A172 (cell line): ENCODE results near the gene POU2AF2. TPM values are rescaled to one million over a fixed set of nuclear protein-coding genes. Genes with fewer than 3 reads are reported as not detected.
"Not testable (repeated sequence)": the region's sequence is repeated elsewhere in the genome, so short reads cannot be mapped to it uniquely, and the experiment has no call there.

Source experiments
- DNase-seq: peaks from one replicate; pipeline ENCODE4 v3.0.0-alpha.2; 2015; ENCODE audit warnings: low spot score
- total RNA-seq: library from RNA; depleted of rRNA; stranded (reverse); fragments of >200 nt; shearing (Covaris generic); gene quantifications from 2 replicates; pipeline ENCODE4 v1.2.3, GENCODE V29; 2014

Gene POU2AF2
- total RNA-seq, 1 experiment from 2014 or later: not detected

DNA sequence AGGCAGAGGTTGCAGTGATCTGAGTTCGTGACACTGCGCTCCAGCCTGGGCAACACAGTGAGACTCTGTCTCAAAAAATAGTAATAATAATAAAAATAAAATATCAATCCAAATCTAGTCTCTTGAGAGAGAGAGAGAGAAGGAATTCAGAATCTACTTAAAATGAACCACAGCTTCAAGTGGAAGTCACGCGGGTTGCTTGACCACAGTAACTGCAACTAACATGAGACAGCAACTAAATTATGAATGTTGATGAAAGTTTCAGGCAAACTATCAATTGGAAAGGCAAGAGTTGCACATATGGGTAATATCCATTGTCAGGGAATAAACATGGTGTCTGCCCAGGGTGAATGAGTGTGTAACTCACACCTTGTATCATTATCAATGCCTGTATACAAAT lies 12.5 kb downstream of the POU2AF2 start:
- no peak for DNase-seq

DNA sequence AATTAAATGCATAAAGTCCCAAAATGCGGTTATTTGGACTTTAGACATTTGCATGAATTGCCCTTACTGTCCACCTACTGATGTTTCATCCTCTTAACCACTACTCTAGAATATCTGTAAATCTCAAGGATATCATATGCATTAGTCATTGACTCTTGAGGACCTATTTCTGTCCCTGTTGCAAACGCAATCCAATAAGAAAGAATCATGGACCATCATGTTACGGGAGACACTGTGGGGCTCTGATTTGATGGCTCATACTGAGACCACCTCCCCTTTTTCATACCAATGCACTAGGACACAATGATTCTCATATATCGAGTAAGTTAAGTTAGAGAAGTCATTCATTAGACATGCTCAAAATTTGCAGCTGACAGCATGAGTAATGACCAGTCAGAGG lies 14.4 kb downstream of the POU2AF2 start:
- DNase-seq: no peak

DNA sequence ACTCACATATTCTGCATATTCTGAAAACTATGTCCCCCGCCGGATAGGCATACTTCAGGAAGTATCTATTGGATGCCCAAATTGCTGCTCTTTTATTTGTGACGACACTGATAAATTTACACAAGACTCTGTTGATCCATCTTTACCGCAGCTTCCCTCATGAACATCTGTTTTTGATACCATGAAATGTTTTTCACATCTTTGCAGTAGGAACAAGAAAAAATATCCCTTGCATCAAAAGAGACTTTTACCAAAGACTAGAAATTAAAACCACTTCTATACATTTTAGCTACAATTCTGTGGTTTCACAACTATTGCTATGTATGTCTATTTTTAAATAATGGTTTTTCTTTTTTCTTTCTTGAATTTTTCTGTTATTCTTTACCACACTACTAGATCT lies 15.3 kb downstream of the POU2AF2 start:
- no peak for DNase-seq

DNA sequence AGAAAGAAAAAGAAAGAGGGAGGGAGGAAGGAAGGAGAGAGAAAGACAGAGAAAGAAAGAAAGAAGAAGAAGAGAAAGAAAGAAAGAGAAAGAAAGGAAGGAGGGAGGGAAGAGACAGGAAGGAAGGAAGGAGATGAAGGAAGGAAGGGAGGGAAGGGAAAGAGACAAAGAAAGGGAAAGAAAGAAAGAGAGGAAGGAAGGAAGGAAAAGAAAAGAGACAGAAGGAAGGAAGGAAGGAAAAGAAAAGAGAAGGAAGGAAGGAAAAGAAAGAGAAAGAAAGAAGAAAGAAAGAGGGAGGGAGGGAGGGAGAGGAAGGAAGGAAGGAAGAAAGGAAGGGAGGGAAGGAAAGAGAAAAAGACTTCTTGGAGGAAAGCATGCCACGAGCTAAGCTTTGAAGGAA lies 19.1 kb downstream of the POU2AF2 start:
- DNase-seq: no peak

DNA sequence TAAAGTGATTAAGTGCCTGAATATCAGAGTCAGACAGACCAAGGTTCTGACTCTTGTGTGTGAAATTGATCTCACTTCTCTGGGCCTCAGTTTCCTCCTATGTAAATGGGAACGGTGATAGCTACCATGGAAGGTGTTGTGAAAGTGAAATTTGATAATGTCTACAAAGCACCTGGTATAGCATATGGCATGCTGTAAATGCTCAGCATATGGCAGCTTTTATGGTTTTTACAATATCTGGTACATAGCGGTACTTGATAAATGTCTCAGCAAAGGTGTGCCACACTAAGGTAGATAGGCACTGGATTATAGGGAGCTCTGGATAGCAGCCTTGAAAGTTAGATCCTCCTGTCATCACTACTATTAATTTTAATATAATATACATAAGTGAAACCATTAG lies 19.9 kb downstream of the POU2AF2 start:
- DNase-seq: no peak

DNA sequence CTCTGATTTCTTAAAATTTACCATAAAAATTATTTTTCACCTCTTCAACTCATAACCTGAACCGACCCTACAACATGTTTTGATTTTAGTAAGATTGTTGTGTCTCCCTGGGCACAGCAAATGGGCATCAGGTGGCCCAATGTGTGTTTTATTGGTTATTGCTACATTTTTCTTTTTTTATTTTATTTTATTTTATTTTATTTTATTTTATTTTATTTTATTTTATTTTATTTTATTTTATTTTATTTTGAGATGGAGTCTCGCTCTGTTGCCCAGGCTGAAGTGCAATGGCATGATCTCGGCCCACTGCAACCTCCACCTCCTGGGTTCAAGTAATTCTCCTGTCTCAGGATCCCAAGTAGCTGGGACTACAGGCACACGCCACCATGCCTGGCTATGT lies 22.8 kb downstream of the POU2AF2 start:
- DNase-seq: not testable (repeated sequence)

DNA sequence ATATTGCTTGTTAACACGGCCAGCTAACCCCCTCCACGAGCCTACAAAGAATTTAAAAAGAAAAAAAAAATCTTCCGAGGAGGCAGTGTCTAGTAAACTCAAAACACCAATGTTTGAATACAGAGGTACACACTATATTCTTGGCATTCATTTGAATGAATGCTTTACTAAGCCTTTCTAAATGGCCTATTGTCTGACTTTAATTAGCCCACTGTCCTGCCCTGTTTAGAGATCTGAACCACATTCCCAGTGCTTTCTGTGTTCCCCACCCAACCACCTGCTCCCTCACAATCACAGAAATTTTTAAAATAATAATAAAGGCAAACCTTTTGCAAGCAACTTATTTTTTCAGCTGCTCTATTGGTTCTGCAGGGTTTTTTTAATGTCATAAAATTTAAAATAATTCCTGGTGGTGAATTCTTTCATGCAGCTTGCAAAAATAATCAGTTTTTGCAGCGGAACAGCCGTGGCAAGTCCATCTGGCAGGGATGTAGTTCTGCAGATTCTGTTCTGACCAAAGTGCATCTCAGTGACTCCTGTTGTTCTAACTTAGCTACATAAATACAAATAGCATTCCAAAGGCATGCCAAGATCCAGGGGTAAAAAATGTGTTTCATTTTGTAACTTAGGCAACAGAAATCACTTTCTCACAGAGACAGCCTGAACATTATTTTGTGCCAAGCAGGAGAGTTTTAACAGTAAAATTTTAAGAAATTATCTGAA lies 23.8 kb downstream of the POU2AF2 start:
- no peak for DNase-seq

DNA sequence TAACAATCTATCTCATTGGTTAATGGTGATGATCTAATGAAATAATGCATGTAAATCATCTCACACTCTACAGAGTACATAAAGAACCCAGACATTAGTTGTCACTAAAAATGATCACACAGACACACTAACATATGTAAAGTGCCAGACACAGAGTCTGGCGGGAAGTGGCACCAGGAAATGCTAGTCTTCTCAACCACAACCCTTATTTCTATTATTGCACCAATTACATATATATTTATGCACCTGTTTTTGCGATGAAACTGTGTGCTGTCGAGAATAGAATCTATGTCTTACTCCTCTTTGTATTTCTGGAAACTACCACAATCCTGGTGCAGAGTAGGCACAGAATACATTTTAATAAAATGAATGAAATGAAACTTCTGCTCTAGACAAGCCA lies 26.9 kb downstream of the POU2AF2 start:
- no peak for DNase-seq

DNA sequence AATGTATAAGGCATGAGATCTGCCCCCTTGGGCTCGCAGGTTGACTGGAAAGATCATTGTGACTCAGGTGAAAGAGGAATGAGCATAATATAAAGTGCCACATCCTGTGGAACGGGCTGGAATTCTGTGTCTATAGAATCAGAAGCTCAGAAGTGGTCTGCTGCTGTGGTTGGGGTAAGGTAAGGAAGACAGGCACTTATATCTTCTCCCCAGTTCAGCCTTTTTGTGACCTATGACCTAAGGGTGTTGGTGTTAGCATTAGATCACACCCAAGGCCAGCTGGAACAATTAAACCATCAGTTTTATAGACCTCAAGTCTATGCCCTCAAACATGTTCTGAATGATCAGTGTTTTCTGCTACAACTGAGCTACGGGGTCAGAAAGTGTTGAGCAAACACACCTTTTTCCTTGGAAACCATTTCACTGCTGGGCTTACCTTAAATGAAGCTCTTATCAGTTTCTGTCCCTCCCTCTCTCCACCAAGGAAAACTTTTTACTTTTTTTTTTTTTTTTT lies 37.1 kb downstream of the POU2AF2 start:
- DNase-seq: no peak

DNA sequence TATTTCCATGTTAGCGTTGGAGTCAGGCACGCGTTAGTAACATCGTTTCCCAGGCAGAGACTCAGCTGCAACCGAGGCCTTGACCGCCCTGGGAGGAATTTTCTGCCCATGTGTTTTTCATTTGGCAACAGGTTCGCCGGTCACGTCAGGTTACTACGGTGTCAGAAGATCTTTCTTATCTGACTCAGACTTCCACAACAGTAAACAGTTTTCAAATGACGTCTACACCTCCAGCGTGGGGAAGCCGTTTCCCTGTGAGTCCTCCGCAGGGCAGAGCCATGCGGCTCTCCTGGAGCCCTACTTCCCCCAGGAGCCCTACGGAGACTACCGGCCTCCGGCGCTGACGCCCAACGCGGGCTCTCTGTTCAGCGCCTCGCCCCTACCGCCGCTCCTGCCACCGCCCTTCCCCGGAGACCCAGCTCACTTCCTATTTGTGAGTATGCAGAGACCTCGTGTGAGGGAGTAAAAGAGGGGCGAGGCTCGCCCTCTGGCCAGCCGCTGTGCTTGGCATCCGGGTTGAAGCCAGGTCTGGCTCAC lies 38.5 kb downstream of the POU2AF2 start:
- DNase-seq: no peak

DNA sequence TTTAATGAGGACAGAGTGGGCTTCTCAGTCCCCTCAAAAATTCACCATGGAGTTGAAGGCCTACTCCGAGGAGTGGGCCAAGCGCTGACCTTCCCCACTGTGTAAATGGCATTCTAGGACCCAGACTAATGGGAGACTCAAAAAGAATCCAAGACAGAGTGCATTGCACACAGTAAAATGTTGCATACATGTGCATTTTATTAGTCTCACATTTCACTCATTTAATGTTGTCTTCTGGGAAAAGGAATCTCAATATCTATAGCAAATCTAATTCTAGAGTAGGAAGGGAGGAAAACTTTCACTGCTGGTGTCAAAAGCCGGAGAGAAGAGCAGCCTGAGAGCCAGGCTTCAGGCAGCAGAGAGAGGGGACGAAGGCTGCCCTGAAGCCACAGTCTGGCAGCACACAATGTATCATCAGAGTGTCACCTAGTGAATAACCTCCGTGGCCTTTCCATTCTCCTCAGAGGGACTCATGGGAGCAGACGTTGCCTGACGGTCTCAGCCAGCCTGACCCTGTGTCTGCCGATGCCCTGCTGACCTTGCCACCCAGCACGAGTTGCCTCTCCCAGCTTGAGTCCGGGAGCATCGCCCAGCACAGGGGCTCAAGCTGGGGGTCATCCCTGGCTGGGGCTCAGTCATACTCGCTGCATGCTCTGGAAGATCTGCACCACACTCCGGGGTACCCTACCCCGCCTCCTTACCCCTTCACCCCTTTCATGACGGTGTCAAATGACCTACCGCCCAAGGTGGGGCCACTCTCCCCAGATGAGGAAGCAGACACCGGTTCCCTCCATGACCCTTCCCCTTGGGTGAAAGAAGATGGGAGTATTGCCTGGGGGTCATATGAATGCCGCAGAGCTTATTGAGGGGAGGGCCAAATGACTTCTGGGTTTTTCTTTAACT lies 39.9 kb downstream of the POU2AF2 start:
- DNase-seq: no peak

DNA sequence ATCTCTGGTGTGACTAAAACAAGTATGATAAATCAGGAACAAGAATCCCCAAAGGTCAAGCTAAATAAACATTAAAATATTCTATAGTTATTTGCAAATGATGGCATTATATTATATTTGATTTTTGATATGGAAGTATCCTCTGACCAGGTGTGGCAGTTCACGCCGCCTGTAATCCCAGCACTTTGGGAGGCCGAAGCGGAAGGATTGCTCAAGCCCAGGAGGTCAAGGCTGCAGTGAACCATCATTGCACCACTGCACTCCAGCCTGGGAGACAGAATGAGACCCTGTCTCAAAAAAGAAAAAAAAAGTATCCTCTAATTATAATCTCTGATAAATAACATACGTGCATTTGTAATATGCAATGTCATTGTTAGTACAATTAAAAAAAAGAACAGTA lies 46.2 kb downstream of the POU2AF2 start:
- no peak for DNase-seq

DNA sequence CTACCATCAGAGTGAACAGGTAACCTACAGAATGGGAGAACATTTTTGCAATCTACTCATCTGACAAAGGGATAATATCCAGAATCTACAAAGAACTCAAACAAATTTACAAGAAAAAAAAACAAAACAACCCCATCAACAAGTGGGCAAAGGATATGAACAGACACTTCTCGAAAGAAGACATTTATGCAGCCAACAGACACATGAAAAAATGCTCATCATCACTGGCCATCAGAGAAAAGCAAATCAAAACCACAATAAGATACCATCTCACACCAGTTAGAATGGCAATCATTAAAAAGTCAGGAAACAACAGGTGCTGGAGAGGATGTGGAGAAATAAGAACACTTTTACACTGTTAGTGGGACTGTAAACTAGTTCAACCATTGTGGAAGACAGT lies 46.9 kb downstream of the POU2AF2 start:
- not testable (repeated sequence) for DNase-seq

DNA sequence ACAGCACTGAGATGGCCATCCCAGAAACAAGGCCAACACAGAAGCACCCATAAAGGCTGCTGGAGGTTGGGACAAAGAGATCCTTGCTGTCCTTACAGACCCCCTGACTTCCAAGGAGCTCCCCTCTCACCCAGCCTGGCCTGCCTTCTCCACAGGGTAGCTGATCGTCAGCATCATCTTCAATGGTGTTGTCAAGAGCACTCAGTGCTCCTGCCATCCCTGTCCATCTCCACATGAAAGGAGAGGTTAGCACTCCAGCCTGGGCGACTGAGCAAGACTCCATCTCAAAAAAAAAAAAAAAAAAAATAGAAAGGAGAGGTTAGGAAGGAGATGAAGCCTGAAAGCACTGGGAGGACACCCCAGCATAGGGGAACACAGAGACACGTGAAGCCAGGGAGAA lies 50.7 kb downstream of the POU2AF2 start:
- DNase-seq: no peak

DNA sequence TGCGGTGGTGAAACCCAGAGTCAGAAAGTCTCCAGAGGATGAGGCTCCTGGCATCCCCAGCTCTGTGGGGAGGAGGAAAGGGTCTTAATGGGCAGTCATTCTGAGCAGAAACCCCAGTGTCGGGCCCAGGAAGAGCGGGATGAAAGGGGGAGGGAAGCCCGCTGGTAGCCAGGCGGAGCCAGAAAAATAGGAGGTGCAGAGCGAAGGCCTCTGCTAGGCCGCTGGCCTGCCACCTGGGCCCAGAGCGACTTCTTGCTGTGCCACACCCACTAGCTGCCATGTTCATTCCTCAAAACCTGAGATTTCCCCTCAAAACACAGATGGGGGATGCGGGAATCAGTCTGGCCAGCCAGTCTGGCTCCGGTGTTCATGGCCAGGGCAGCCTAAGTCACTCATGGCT lies 52.2 kb downstream of the POU2AF2 start:
- no peak for DNase-seq

DNA sequence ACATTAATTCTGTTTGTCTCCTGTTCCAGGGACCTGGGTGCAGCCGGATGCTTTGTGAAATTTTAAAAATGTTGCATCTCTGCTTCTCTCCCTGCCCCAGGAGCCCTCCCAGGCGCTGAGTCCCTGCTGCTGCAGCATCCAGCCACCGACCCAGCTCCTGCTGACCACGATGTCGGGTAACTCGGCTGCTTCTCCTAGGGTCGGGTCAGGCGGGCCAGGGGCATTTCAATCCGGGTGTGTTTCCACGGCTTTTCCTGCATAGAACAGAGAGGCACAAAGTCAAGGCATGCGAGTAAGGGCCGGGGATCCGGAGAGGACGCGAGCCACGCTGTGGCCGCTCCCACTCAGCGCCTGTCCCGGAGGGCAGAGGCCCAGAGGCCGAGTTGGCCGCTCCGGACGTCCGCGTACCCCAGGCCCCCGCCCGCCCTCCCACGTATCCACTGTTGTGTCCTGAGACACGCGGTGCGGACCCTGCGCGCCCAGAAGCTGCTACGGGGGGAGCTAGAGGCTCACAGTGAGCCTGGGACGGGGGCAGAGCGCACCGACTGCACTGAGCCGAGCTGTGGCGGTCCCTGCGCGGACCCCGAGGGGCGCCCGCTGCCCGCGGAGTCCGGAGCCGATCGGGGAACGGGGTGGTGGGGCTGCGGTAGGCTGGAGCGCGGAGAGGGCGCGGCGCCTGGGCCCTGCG lies 53.0 kb downstream of the POU2AF2 start, which contains the start of gene POU2AF3:
Gene POU2AF3, plus strand, starts transcription at position 134 of the 688 bp plus-strand sequence. Its CDS starts 36 bp downstream, at position 170.
- no peak for DNase-seq

DNA sequence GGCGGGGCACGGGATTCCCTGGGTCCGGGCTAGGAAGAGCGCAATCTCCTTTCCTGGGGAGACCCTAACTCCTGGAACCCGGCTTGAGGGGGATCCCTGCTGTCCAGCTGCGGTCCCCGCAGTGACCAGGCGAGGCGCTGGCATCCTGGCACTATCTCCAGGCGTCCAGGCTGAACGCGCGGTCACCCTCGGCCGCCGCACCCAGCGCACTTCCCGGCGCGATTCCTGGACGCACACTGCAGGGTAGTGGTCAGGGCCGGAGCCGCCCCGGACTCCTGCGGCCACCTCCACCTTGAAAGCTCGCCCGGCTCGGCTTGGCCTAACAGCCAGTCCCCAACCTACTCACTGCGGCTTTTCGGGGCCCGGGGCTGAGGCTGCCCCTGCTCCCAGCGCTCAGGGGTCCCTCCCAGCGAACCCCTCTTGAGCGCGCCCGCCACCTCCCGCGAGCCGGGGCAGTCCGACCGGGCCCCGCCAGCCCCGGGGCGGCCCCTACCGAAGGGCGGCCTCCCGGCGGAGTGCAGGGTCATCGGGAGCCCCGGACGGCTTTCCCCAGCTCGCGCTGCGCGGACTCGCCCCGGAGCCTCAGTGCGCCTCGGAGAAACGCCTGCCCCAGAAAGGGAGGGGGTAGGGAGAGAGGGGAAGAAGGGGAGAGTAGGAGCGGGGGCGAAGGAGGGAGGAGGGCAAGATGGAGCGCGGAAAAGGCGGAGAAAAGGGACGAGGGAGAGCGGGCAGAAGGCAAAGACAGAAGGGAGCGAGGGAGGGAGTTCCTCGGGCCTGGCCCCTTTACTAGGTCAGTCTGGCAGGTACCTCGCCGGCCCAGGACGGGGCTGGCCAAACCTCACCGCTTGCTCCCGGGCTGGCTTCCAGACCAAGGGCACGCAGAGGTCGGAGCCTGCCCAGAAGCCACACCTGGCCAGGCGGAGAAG lies 53.8 kb downstream of the POU2AF2 start:
- peak; percentile 16 for DNase-seq

DNA sequence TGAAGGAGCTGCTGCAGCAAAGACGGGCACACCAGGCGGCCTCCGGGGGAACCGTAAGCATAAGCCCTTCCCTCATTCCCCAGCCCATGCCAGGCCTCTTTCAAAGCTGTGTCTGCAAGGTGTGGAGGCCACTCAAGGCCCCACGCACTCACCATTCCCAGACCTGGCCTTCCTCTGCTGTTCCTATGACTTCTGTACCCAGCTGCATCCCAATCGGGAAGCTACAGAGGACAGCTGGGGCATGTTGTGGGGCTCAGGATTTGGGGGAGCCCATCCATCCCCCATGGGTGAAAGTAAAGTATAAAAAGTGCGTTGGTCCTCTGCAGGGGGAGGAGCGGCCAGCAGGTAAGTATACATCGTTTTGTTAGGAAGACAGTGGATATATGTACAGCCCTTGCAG lies 55.0 kb downstream of the POU2AF2 start:
- no peak for DNase-seq

DNA sequence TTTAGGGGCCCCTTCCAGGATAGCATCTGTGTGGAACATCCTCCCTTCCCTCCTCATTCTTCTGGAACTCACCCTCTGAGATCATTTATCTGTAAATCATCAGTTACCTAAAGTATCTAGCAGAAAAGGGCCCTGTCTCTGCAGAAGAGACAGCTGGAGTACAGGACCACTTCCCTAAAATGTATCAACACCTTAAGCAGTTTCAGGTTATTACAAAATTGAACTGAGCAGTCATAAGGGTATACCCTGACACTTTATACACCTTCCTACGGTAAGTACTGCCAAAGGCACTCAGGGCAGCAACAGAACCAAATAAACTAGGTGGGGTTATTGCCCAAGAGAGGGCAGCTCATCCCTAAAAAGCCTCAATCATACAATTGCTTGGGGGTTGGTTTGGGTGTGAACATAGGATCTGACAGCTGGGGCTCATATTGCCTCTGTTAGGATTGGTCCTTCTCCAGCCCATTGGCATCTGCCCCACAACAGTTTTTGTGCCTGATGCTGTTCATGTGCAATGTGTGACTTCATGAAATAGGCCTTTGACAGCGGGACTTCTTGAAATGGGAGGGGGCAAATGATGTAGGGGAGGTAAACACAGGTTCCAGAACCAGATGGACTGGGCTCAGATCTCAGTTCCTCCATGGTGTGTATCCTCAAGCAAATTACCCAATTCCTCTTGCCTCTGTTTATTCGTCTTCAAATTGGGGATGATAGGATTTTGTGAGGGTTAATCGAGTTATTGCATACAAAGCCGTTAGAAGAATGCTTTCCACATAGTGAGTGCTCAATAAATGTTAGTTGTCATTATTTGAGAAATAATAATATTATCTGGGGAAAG lies 55.7 kb downstream of the POU2AF2 start:
- DNase-seq: no peak

DNA sequence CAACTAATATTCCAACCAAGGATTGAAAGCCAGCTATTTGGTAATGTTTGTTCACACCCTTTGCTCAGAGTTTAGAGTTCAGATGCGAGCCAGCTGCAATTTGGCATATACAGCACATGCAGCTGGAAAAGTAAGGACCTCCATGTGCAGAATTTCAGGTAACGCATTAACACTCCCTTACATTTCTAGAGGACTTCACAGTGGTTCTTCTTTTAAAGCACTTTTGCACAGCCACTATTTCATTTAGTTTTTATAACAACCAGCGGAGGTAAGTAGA lies 56.3 kb downstream of the POU2AF2 start:
- no peak for DNase-seq
